ENCODE measurements around the gene ALDH1B1.
"Not testable (repeated sequence)": the region's sequence is repeated elsewhere in the genome, so short reads cannot be mapped to it uniquely, and the experiment has no call there.

Gene ALDH1B1

GRCh38 chr9:38362852-38363588, 29.5 kb upstream of the ALDH1B1 start:
- peak; percentile 32 for DNase-seq

- no peak for DNase-seq
These were observed 28.9 kb upstream of the ALDH1B1 start for GRCh38 chr9:38363589-38363925.

- no peak for DNase-seq
These were observed 24.6 kb upstream of the ALDH1B1 start for GRCh38 chr9:38367898-38368297.

- DNase-seq, result no peak
These were observed 23.8 kb upstream of the ALDH1B1 start for GRCh38 chr9:38368731-38369130.

GRCh38 chr9:38370176-38370575, 22.3 kb upstream of the ALDH1B1 start:
- DNase-seq, result no peak

- peak; percentile 33 for DNase-seq
These were observed 21.0 kb upstream of the ALDH1B1 start for GRCh38 chr9:38371495-38371894.

GRCh38 chr9:38372762-38373619, 19.5 kb upstream of the ALDH1B1 start:
- DNase-seq, result no peak

GRCh38 chr9:38373679-38374078, 18.8 kb upstream of the ALDH1B1 start:
- DNase-seq, result no peak

- no peak for DNase-seq
These were observed 17.5 kb upstream of the ALDH1B1 start for GRCh38 chr9:38374847-38375571.

GRCh38 chr9:38375572-38375963, 16.9 kb upstream of the ALDH1B1 start:
- DNase-seq, result no peak

- DNase-seq, result no peak
These were observed 16.4 kb upstream of the ALDH1B1 start for GRCh38 chr9:38376021-38376670.

- DNase-seq, result not testable (repeated sequence)
These were observed 15.0 kb upstream of the ALDH1B1 start for GRCh38 chr9:38377336-38378083.

- DNase-seq, result no peak
These were observed 12.2 kb upstream of the ALDH1B1 start for GRCh38 chr9:38380230-38380871.

GRCh38 chr9:38380872-38381534, 11.5 kb upstream of the ALDH1B1 start:
- no peak for DNase-seq

GRCh38 chr9:38382141-38382540, 10.4 kb upstream of the ALDH1B1 start:
- DNase-seq, result no peak

GRCh38 chr9:38384990-38385848, 7.3 kb upstream of the ALDH1B1 start:
- no peak for DNase-seq

GRCh38 chr9:38385896-38386295, 6.6 kb upstream of the ALDH1B1 start:
- DNase-seq, result no peak

- DNase-seq, result no peak
These were observed 6.1 kb upstream of the ALDH1B1 start for GRCh38 chr9:38386319-38386895.

- DNase-seq, result no peak
These were observed 5.4 kb upstream of the ALDH1B1 start for GRCh38 chr9:38387066-38387465.

GRCh38 chr9:38387751-38388150, 4.8 kb upstream of the ALDH1B1 start:
- DNase-seq, result no peak

All from activated CD4-positive, alpha-beta T cell treated with anti-CD3 and anti-CD28 coated beads, Interleukin-10, Interleukin-2, amounts not matched to agents 100 ng/mL and 50 ng/mL, durations not matched to agents 16 hours and 8 hours (primary cell).